NOMO-1 treated with DMSO at 0.1 percent for 48 hours (cell line): ENCODE measurements around the gene SLC43A2.
A peak's percentile ranks its signal among the peaks of the same experiment; 100 is the strongest.

Experiments used
- DNase-seq: peaks from one replicate; lab custom pipeline; 2025; ENCODE audit not compliant: unreplicated experiment; lab: John Stamatoyannopoulos, UW

SLC43A2 gene

GRCh38 chr17:1624650-1625049 lies 4.0 kb downstream of the SLC43A2 start:
- DNase-seq: no peak

- no peak for DNase-seq
Observed at GRCh38 chr17:1623057-1623630, 5.5 kb downstream of the SLC43A2 start.

- DNase-seq: no peak
Observed at GRCh38 chr17:1621273-1621954, 7.2 kb downstream of the SLC43A2 start.

GRCh38 chr17:1620486-1620885 lies 8.1 kb downstream of the SLC43A2 start:
- no peak for DNase-seq

GRCh38 chr17:1617620-1618174 lies 10.9 kb downstream of the SLC43A2 start:
- peak; percentile 22 for DNase-seq

GRCh38 chr17:1616101-1616500 lies 12.5 kb downstream of the SLC43A2 start:
- no peak for DNase-seq

- DNase-seq: no peak
Observed at GRCh38 chr17:1612400-1612799, 16.2 kb downstream of the SLC43A2 start.

GRCh38 chr17:1611715-1612114 lies 16.9 kb downstream of the SLC43A2 start:
- peak; percentile 52 for DNase-seq

GRCh38 chr17:1608676-1609075 lies 20.0 kb downstream of the SLC43A2 start:
- no peak for DNase-seq

GRCh38 chr17:1607971-1608320 lies 20.7 kb downstream of the SLC43A2 start:
- no peak for DNase-seq

GRCh38 chr17:1606352-1606985 lies 22.2 kb downstream of the SLC43A2 start:
- DNase-seq: no peak

GRCh38 chr17:1605681-1606351 lies 22.8 kb downstream of the SLC43A2 start:
- no peak for DNase-seq

- DNase-seq: no peak
Observed at GRCh38 chr17:1604831-1605528, 23.7 kb downstream of the SLC43A2 start.

GRCh38 chr17:1601571-1601970 lies 27.1 kb downstream of the SLC43A2 start:
- no peak for DNase-seq

- no peak for DNase-seq
Observed at GRCh38 chr17:1598399-1599095, 30.1 kb downstream of the SLC43A2 start.

- DNase-seq: no peak
Observed at GRCh38 chr17:1597861-1598342, 30.7 kb downstream of the SLC43A2 start.

- no peak for DNase-seq
Observed at GRCh38 chr17:1593630-1593931, 35.1 kb downstream of the SLC43A2 start.

- no peak for DNase-seq
Observed at GRCh38 chr17:1592751-1593629, 35.6 kb downstream of the SLC43A2 start.

- no peak for DNase-seq
Observed at GRCh38 chr17:1591474-1592090, 37.1 kb downstream of the SLC43A2 start.
